ENCODE results near the gene KIRREL3. TPM values are rescaled to one million over a fixed set of nuclear protein-coding genes. Genes with fewer than 3 reads are reported as not detected.

The KIRREL3 gene
- total and polyA plus RNA-seq, 2 of the 4 experiments (the other 2 are of a cell fraction), result 10.9 to 15.9 TPM

DNA sequence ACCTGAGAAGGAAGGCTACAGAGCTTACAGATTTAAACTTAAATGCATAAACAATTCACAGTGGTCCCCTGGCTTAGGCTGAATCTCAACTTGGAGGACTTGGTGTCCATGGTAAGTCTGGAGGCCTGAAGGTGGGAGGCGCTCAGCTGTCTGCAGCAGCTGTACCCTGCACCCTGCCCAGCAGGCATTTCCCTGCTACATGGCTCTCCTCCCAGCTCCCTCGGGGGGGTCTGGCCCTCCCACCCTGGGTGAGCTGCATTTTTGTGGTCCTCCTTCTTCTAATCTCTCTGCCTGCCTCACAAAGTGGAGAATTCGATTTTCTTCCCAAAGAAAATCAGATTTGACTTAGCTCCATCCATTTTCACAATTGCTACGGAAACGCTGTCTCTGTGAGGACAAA lies 273.2 kb downstream of the KIRREL3 start:
- no peak for TF ChIP-seq BHLHE40 (IDR thresholded peaks at IDR 0.05; ENCODE audit: low read depth, low read length)
- TF ChIP-seq MAZ (IDR thresholded peaks at IDR 0.05; ENCODE audit: borderline replicate concordance, low read depth, low read length), result no peak
- Histone ChIP-seq H4K5ac (ENCODE audit: low read depth, low read length) (no peak overlapping the region), H3K9ac (ENCODE audit: low read depth, low read length) (no peak overlapping the region), H3K23ac (ENCODE audit: low read depth, low read length) (no peak overlapping the region), H2BK120ac (ENCODE audit: low read depth, low read length) (no peak overlapping the region), H3K4ac (ENCODE audit: low read depth, low read length) (no peak overlapping the region), H2BK15ac (ENCODE audit: low read depth, low read length) (no peak overlapping the region), H3K9me1 (ENCODE audit: insufficient read depth, low read length) (peaks cover 6% of the 10 kb centered on the region), H4K8ac (ENCODE audit: low read depth in 2 of 2, low read length in 2 of 2) (no peak overlapping the region), H3K79me1 (ENCODE audit: low read depth in 1 of 2, low read length in 2 of 2) (peaks cover 0 to 5% of the 10 kb centered on the region in 2 experiments; a peak in 1 of 4 replicates), H3K4me1 (ENCODE audit: control insufficient read depth, insufficient read depth, low read length) (no peaks in the 10 kb centered on the region), H3K4me3 (ENCODE audit: insufficient read depth, low read depth, low read length) (no peak overlapping the region), H3K36me3 (ENCODE audit: control insufficient read depth, insufficient read depth, low read length) (no peaks in the 10 kb centered on the region), H2AK9ac (replicated peaks; ENCODE audit: low read depth, low read length, poor library complexity) (no peak overlapping the region), H4K20me1 (ENCODE audit: insufficient read depth, low read length) (peaks cover 5% of the 10 kb centered on the region; the same call in 1 of the 2 replicates), H3K4me2 (ENCODE audit: low read depth, low read length) (no peak overlapping the region), H2BK5ac (ENCODE audit: low read depth, low read length, poor library complexity, severe bottlenecking) (no peak overlapping the region), H3K27ac (ENCODE audit: insufficient read depth, low read length) (no peak overlapping the region), H2BK20ac (ENCODE audit: low read depth, low read length) (no peak overlapping the region), H3K27me3 (ENCODE audit: control insufficient read depth, insufficient read depth, low read length) (no peaks in the 10 kb centered on the region), H2AK5ac (ENCODE audit: low read depth, low read length) (no peak overlapping the region), H3K14ac (replicated peaks; ENCODE audit: low read depth, low read length) (no peak overlapping the region), H2AFZ (replicated peaks; ENCODE audit: low read length, poor library complexity) (no peak overlapping the region), H3K56ac (ENCODE audit: extremely low read depth, insufficient read depth, low read length) (no peak overlapping the region), H4K91ac (ENCODE audit: insufficient read depth, low read depth, low read length) (no peak overlapping the region), H3K9me3 (ENCODE audit: control insufficient read depth, insufficient read depth, low read length) (no peaks in the 10 kb centered on the region), H3K18ac (ENCODE audit: low read depth, low read length) (no peak overlapping the region)
- in situ Hi-C loops (cut with MboI; ENCODE audit: low sequenced_read_pairs) (no loop called here), dilution Hi-C loops (cut with HindIII; ENCODE audit: low sequenced_read_pairs, unreplicated experiment) (no loop called here), intact Hi-C loops (cut with micrococcal nuclease) (no loop called here)
- no TSS peak for BruUV-seq (replicated peaks)
- 60% methylated on average over 1 of the region's 5 CpGs; no CpG with 5 or more reads in 1 of the 2 experiments for WGBS, 2 experiments (ENCODE audit: extremely low coverage in 2 of 2, insufficient read length in 1 of 2)
- POLR2A ChIA-PET (ENCODE audit: unreplicated experiment), result no interaction called here
- CTCF ChIA-PET, result interaction anchor here (1.2 kb wide), 1 partner anchor 264 kb away, joined by 3 read pairs; no protein-coding TSS in a partner anchor
- no peak for DNase-seq
- no peak for ATAC-seq (ENCODE audit: low read depth)

Measured in IMR-90 (cell line).